ENCODE data around the gene KCNH3. TPM values are rescaled to one million over a fixed set of nuclear protein-coding genes. Genes with fewer than 3 reads are reported as not detected.

The KCNH3 gene
- polyA plus RNA-seq, 1 donor (not counting 4 experiments of a cell fraction or from before 2014, with no cell fraction given), result 0.08 TPM

DNA sequence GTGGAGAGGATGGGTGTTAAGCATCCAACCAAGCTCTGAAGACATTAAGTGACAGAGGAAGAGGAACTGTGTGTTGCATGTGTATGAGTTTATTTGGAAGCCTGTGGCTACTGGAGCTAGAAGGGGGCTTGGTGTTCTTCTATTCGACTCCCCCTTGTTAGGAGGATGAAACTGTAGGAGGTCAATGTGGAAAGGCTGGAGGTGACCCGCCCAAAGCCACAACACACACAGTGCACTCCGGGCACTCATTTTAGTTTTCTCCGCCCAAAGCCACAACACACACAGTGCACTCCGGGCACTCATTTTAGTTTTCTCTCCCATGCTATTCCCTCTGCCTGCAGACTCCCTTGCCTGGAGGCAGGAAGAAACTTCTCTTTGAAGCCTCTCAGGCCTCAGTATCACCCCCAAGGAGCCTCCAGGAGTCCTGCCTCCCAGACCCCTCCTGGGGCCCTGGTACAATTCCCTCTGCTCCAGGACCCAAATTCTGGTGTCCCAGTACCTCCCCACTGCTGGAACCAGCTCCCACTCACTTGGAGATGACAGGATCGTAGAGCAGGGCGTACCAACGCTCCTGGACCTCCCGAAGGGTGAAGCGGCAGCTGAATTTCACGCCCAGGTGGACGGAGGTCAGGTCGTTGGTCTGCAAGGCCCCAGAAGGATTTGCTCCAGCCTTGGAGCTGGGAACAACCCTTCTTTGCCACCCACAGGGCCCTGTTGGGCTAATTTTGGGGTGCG, 25.3 kb downstream of the KCNH3 start:
- H3K4me1 ChIP-seq (ENCODE audit: control insufficient read depth, extremely low read depth, insufficient read depth, low read length), result peaks cover 10% of the 10 kb centered on the region
- H3K27ac ChIP-seq (ENCODE audit: control insufficient read depth, insufficient read depth, low read length), result no peak overlapping the region
- H3K79me2 ChIP-seq (ENCODE audit: control insufficient read depth, insufficient read depth, low read length), result peaks cover 26% of the 10 kb centered on the region
- no peaks in the 10 kb centered on the region for H4K20me1 ChIP-seq (ENCODE audit: control insufficient read depth, extremely low read depth, insufficient read depth, low read length)
- H3K9me1 ChIP-seq (ENCODE audit: control insufficient read depth, extremely low read depth, insufficient read depth, low read length), result no peaks in the 10 kb centered on the region
- no peak for DNase-seq (ENCODE audit: low read depth, low spot score)
- H2AFZ ChIP-seq (ENCODE audit: control insufficient read depth, low read length), result no peak overlapping the region
- peaks cover 35% of the 10 kb centered on the region in 2 experiments for H3K36me3 ChIP-seq (ENCODE audit: control insufficient read depth in 2 of 2, extremely low read depth in 1 of 2, insufficient read depth in 2 of 2, low read length in 2 of 2)
- no peaks in the 10 kb centered on the region for H3K9me3 ChIP-seq (ENCODE audit: control insufficient read depth, low read depth, low read length)
- no peak overlapping the region for H3K4me2 ChIP-seq (ENCODE audit: control insufficient read depth, extremely low read depth, insufficient read depth, low read depth, low read length)
- FAIRE-seq, result no peak
- H3K9ac ChIP-seq (ENCODE audit: control insufficient read depth, extremely low read depth, insufficient read depth, low read length), result no peak overlapping the region
- no peaks in the 10 kb centered on the region for H3K27me3 ChIP-seq (ENCODE audit: control insufficient read depth, extremely low read depth, insufficient read depth, low read length)
- no peak for TF ChIP-seq EZH2 (IDR thresholded peaks at IDR 0.05; ENCODE audit: low read length)
- TF ChIP-seq, protein P1, sequence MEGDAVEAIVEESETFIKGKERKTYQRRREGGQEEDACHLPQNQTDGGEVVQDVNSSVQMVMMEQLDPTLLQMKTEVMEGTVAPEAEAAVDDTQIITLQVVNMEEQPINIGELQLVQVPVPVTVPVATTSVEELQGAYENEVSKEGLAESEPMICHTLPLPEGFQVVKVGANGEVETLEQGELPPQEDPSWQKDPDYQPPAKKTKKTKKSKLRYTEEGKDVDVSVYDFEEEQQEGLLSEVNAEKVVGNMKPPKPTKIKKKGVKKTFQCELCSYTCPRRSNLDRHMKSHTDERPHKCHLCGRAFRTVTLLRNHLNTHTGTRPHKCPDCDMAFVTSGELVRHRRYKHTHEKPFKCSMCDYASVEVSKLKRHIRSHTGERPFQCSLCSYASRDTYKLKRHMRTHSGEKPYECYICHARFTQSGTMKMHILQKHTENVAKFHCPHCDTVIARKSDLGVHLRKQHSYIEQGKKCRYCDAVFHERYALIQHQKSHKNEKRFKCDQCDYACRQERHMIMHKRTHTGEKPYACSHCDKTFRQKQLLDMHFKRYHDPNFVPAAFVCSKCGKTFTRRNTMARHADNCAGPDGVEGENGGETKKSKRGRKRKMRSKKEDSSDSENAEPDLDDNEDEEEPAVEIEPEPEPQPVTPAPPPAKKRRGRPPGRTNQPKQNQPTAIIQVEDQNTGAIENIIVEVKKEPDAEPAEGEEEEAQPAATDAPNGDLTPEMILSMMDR (optimal IDR thresholded peaks at IDR 0.05 in 1 of 3, IDR thresholded peaks at IDR 0.05 in 1 of 3, conservative IDR thresholded peaks at IDR 0.05 in 1 of 3; ENCODE audit: extremely low read depth in 1 of 3, insufficient read depth in 2 of 3, low read length in 3 of 3), result no peak
- H3K4me3 ChIP-seq (ENCODE audit: control insufficient read depth in 2 of 3, extremely low read depth in 1 of 3, insufficient read depth in 2 of 3, low read depth in 1 of 3, low read length in 3 of 3), result no peak overlapping the region
- dilution Hi-C loops (cut with MboI; ENCODE audit: extremely low pct_ligation_motif_present, low sequenced_read_pairs), result no loop called here

DNA sequence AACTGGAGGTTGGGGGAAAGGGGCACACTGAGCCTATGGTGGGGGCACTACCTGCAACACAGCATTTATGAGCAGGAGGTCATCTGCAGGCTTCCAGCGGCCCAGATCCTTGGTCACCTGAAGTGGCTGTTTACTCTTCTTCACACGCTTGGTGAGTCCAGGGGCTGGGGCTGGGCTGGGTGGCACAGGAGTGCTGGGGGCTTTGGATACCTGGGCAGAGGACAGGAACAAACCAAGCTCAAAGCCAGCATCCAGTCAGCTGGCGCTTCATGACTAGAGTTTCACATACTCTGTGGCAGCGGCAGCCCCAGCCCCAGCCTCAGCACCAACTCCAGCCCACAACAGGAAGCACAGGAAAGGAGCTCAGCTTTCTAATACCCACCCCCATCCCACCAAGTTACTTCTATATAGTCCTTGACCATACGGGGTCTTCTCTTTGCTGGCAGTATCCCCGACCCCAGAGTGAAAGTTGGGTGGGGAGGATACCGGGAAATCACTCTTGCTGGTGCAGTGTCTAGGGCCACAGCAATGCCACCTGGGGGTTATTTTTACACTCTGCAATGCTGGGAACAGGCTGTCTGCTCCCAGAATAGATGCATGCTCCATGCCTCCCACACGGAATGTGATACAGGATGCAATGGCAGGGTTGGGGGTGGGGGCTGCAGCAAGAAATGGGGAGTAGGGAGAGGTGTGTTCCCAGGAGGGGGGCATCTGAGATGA, 26.0 kb downstream of the KCNH3 start:
- Histone ChIP-seq H3K27ac (ENCODE audit: control insufficient read depth, insufficient read depth, low read length) (no peak overlapping the region), H3K9me3 (ENCODE audit: control insufficient read depth, low read depth, low read length) (no peaks in the 10 kb centered on the region), H4K20me1 (ENCODE audit: control insufficient read depth, extremely low read depth, insufficient read depth, low read length) (no peaks in the 10 kb centered on the region), H3K79me2 (ENCODE audit: control insufficient read depth, insufficient read depth, low read length) (peaks cover 28% of the 10 kb centered on the region), H3K9me1 (ENCODE audit: control insufficient read depth, extremely low read depth, insufficient read depth, low read length) (no peaks in the 10 kb centered on the region), H2AFZ (ENCODE audit: control insufficient read depth, low read length) (no peak overlapping the region), H3K4me2 (ENCODE audit: control insufficient read depth, extremely low read depth, insufficient read depth, low read depth, low read length) (no peak overlapping the region), H3K4me1 (ENCODE audit: control insufficient read depth, extremely low read depth, insufficient read depth, low read length) (peaks cover 10% of the 10 kb centered on the region), H3K4me3 (ENCODE audit: control insufficient read depth in 2 of 3, extremely low read depth in 1 of 3, insufficient read depth in 2 of 3, low read depth in 1 of 3, low read length in 3 of 3) (no peak overlapping the region), H3K9ac (ENCODE audit: control insufficient read depth, extremely low read depth, insufficient read depth, low read length) (no peak overlapping the region), H3K36me3 (ENCODE audit: control insufficient read depth in 2 of 2, extremely low read depth in 1 of 2, insufficient read depth in 2 of 2, low read length in 2 of 2) (peaks cover 29 to 31% of the 10 kb centered on the region in 2 experiments), H3K27me3 (ENCODE audit: control insufficient read depth, extremely low read depth, insufficient read depth, low read length) (no peaks in the 10 kb centered on the region)
- FAIRE-seq (no peak), DNase-seq (ENCODE audit: low read depth, low spot score) (no peak)
- dilution Hi-C loops (cut with MboI; ENCODE audit: extremely low pct_ligation_motif_present, low sequenced_read_pairs), result no loop called here
- no peak for TF ChIP-seq EZH2 (IDR thresholded peaks at IDR 0.05; ENCODE audit: low read length)
- TF ChIP-seq, protein P1 (optimal IDR thresholded peaks at IDR 0.05 in 1 of 3, IDR thresholded peaks at IDR 0.05 in 1 of 3, conservative IDR thresholded peaks at IDR 0.05 in 1 of 3; ENCODE audit: extremely low read depth in 1 of 3, insufficient read depth in 2 of 3, low read length in 3 of 3), result no peak
